ENCODE measurements around the gene DGKI. TPM values are rescaled to one million over a fixed set of nuclear protein-coding genes. Genes with fewer than 3 reads are reported as not detected.

DGKI gene
- total and polyA plus RNA-seq, 2 experiments from 2014 or later = 0.16 to 1.0 TPM

DNA sequence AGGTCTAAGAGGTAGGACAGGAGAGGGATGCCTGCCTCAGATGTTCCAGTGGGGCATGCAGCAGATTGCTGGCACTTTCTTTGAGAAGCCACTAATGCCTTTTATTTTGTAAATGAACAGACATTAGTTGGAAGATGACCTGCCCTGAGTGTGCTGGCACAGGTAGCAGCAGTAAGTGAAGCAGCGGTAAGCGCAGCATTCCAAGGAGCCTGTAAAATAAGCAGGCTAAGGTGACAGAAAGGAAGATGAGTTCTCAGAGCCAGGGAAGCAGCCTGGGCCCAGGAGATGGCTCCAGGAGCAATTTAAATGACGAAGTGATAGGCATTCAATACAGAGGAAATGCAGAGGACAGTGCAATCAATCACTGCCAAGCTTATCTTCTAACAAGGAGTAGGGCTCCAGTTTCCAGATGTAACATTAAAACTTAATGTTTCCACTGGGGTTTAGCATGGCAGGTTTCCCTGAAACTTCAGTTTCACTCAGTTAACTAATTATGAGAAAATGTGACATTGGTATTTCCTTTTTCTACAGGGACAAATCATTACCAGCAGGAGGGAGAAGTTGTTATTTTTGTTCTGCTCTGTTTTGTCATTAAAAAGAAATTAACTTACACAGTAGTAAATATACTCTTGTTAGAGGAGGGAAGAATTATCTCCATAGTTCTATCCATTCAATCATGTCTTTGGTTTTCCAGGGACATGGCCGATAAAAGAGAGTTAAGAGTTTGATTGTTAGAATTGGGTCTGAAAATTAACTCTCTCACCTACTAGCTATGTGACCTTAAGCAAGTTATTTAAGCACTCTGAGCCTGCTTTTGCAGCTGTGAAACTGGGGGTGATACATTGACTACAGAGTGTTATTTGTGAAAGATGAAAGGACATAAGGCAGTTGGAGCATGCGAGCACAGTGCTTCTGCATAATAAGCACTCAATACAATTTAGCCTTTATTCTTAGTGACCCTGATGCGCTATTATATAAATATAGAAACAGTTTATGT is 406.6 kb downstream of the DGKI start:
- Histone ChIP-seq H3K9me2 (ENCODE audit: insufficient read depth) (no peaks in the 10 kb centered on the region; the same call in none of the 2 replicates), H3F3A (replicated peaks; ENCODE audit: low read depth) (no peaks in the 10 kb centered on the region), H3K36me3 (ENCODE audit: insufficient read depth) (no peaks in the 10 kb centered on the region), H3K27me3 (ENCODE audit: insufficient read depth) (no peaks in the 10 kb centered on the region), H3K4me2 (no peak overlapping the region), H3K79me2 (replicated peaks; ENCODE audit: insufficient read depth) (no peaks in the 10 kb centered on the region), H3K4me3 (no peak overlapping the region), H3K4me1 (ENCODE audit: insufficient read depth) (no peaks in the 10 kb centered on the region), H4K20me1 (replicated peaks; ENCODE audit: insufficient read depth) (no peaks in the 10 kb centered on the region), H3K27ac (ENCODE audit: low read depth) (no peak overlapping the region), H2AFZ (no peak overlapping the region)
- peak; percentile 32 for DNase-seq (ENCODE audit: low spot score)
- Mint-ChIP-seq H3K27ac (peak overlapping the region; percentile 25), H3K4me3 (no peak overlapping the region), H3K27me3 (ENCODE audit: insufficient read depth, low read depth, poor library complexity) (peaks cover 3% of the 10 kb centered on the region), H3K36me3 (ENCODE audit: low read depth) (no peaks in the 10 kb centered on the region), H3K9me3 (no peaks in the 10 kb centered on the region), H3K4me1 (peaks cover 9% of the 10 kb centered on the region)
- ATAC-seq = peak; percentile 66; the same call in 2 of the 3 replicates
- TF ChIP-seq JUNB (IDR thresholded peaks at IDR 0.05; ENCODE audit: unreplicated experiment) = no peak
- TF ChIP-seq, protein P1, sequence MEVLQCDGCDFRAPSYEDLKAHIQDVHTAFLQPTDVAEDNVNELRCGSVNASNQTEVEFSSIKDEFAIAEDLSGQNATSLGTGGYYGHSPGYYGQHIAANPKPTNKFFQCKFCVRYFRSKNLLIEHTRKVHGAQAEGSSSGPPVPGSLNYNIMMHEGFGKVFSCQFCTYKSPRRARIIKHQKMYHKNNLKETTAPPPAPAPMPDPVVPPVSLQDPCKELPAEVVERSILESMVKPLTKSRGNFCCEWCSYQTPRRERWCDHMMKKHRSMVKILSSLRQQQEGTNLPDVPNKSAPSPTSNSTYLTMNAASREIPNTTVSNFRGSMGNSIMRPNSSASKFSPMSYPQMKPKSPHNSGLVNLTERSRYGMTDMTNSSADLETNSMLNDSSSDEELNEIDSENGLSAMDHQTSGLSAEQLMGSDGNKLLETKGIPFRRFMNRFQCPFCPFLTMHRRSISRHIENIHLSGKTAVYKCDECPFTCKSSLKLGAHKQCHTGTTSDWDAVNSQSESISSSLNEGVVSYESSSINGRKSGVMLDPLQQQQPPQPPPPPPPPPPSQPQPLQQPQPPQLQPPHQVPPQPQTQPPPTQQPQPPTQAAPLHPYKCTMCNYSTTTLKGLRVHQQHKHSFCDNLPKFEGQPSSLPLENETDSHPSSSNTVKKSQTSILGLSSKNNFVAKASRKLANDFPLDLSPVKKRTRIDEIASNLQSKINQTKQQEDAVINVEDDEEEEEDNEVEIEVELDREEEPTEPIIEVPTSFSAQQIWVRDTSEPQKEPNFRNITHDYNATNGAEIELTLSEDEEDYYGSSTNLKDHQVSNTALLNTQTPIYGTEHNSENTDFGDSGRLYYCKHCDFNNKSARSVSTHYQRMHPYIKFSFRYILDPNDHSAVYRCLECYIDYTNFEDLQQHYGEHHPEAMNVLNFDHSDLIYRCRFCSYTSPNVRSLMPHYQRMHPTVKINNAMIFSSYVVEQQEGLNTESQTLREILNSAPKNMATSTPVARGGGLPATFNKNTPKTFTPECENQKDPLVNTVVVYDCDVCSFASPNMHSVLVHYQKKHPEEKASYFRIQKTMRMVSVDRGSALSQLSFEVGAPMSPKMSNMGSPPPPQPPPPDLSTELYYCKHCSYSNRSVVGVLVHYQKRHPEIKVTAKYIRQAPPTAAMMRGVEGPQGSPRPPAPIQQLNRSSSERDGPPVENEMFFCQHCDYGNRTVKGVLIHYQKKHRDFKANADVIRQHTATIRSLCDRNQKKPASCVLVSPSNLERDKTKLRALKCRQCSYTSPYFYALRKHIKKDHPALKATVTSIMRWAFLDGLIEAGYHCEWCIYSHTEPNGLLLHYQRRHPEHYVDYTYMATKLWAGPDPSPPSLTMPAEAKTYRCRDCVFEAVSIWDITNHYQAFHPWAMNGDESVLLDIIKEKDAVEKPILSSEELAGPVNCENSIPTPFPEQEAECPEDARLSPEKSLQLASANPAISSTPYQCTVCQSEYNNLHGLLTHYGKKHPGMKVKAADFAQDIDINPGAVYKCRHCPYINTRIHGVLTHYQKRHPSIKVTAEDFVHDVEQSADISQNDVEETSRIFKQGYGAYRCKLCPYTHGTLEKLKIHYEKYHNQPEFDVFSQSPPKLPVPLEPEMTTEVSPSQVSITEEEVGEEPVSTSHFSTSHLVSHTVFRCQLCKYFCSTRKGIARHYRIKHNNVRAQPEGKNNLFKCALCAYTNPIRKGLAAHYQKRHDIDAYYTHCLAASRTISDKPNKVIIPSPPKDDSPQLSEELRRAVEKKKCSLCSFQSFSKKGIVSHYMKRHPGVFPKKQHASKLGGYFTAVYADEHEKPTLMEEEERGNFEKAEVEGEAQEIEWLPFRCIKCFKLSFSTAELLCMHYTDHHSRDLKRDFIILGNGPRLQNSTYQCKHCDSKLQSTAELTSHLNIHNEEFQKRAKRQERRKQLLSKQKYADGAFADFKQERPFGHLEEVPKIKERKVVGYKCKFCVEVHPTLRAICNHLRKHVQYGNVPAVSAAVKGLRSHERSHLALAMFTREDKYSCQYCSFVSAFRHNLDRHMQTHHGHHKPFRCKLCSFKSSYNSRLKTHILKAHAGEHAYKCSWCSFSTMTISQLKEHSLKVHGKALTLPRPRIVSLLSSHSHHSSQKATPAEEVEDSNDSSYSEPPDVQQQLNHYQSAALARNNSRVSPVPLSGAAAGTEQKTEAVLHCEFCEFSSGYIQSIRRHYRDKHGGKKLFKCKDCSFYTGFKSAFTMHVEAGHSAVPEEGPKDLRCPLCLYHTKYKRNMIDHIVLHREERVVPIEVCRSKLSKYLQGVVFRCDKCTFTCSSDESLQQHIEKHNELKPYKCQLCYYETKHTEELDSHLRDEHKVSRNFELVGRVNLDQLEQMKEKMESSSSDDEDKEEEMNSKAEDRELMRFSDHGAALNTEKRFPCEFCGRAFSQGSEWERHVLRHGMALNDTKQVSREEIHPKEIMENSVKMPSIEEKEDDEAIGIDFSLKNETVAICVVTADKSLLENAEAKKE (CRISPR knock-in tag; IDR thresholded peaks at IDR 0.05) = no peak

DNA sequence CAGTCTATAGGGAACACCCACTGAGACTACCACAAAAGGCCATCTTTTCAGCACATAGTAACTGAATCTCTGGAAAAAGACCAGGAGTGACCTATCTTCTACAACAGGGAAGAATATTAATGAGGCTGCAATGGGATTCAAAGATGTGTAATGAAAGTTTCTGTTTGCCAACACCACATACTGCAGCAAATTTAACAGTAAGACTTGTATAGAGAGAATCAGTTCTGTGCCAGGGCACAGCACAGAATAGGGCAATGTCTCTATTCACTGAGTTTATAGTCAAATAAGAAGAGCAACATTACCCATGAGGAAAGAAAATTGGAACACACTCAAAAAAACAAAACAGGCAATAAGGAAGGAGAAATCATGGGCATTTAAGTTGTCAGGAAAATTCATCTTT is 411.8 kb downstream of the DGKI start:
- Histone ChIP-seq H2AFZ (peak overlapping the region; percentile 72), H3K4me2 (no peak overlapping the region), H3K9me2 (ENCODE audit: insufficient read depth) (peaks cover 2% of the 10 kb centered on the region; the same call in 1 of the 2 replicates), H3K27me3 (ENCODE audit: insufficient read depth) (no peaks in the 10 kb centered on the region), H3K4me1 (ENCODE audit: insufficient read depth) (no peaks in the 10 kb centered on the region), H3K36me3 (ENCODE audit: insufficient read depth) (no peaks in the 10 kb centered on the region), H3K79me2 (replicated peaks; ENCODE audit: insufficient read depth) (no peaks in the 10 kb centered on the region), H3K27ac (ENCODE audit: low read depth) (no peak overlapping the region), H3F3A (replicated peaks; ENCODE audit: low read depth) (no peaks in the 10 kb centered on the region), H3K4me3 (no peak overlapping the region), H4K20me1 (replicated peaks; ENCODE audit: insufficient read depth) (no peaks in the 10 kb centered on the region)
- H3K4me1 Mint-ChIP-seq = peaks cover 3% of the 10 kb centered on the region
- no peaks in the 10 kb centered on the region for H3K9me3 Mint-ChIP-seq
- H3K27me3 Mint-ChIP-seq (ENCODE audit: insufficient read depth, low read depth, poor library complexity) = peaks cover 3% of the 10 kb centered on the region
- H3K4me3 Mint-ChIP-seq = no peak overlapping the region
- no peak for ATAC-seq
- no peak for DNase-seq (ENCODE audit: low spot score)
- no peak overlapping the region for H3K27ac Mint-ChIP-seq
- H3K36me3 Mint-ChIP-seq (ENCODE audit: low read depth) = no peaks in the 10 kb centered on the region
- no peak for TF ChIP-seq STAT1 (IDR thresholded peaks at IDR 0.05; ENCODE audit: unreplicated experiment)
- TF ChIP-seq, protein P2, sequence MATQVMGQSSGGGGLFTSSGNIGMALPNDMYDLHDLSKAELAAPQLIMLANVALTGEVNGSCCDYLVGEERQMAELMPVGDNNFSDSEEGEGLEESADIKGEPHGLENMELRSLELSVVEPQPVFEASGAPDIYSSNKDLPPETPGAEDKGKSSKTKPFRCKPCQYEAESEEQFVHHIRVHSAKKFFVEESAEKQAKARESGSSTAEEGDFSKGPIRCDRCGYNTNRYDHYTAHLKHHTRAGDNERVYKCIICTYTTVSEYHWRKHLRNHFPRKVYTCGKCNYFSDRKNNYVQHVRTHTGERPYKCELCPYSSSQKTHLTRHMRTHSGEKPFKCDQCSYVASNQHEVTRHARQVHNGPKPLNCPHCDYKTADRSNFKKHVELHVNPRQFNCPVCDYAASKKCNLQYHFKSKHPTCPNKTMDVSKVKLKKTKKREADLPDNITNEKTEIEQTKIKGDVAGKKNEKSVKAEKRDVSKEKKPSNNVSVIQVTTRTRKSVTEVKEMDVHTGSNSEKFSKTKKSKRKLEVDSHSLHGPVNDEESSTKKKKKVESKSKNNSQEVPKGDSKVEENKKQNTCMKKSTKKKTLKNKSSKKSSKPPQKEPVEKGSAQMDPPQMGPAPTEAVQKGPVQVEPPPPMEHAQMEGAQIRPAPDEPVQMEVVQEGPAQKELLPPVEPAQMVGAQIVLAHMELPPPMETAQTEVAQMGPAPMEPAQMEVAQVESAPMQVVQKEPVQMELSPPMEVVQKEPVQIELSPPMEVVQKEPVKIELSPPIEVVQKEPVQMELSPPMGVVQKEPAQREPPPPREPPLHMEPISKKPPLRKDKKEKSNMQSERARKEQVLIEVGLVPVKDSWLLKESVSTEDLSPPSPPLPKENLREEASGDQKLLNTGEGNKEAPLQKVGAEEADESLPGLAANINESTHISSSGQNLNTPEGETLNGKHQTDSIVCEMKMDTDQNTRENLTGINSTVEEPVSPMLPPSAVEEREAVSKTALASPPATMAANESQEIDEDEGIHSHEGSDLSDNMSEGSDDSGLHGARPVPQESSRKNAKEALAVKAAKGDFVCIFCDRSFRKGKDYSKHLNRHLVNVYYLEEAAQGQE (IDR thresholded peaks at IDR 0.05; ENCODE audit: unreplicated experiment) = no peak

Data from GM23338 (cell line).